EL (cell line): Measurements from ENCODE around the gene RPS2.

ENCODE experiments used
- DNase-seq: peaks from one replicate; pipeline ENCODE4 v3.0.0-alpha.2; 2016

Gene RPS2

GRCh38 chr16:1917665-1918350 is 46.8 kb downstream of the RPS2 start:
- no peak for DNase-seq

GRCh38 chr16:1917056-1917664 is 47.5 kb downstream of the RPS2 start:
- DNase-seq = no peak

GRCh38 chr16:1916640-1916990 is 48.0 kb downstream of the RPS2 start:
- DNase-seq = no peak

- DNase-seq = no peak
These were observed 48.6 kb downstream of the RPS2 start for GRCh38 chr16:1915732-1916639.

- DNase-seq = no peak
These were observed 49.6 kb downstream of the RPS2 start for GRCh38 chr16:1914988-1915387.

- DNase-seq = no peak
These were observed 50.5 kb downstream of the RPS2 start for GRCh38 chr16:1914084-1914608.

- DNase-seq = no peak
These were observed 51.1 kb downstream of the RPS2 start for GRCh38 chr16:1913327-1914083.

- no peak for DNase-seq
These were observed 52.4 kb downstream of the RPS2 start for GRCh38 chr16:1912215-1912543.
